ENCODE data around the gene ID3. TPM values are rescaled to one million over a fixed set of nuclear protein-coding genes. Genes with fewer than 3 reads are reported as not detected.

ID3 gene
- total RNA-seq, 1 experiment from 2014 or later: 39.6 TPM

DNA sequence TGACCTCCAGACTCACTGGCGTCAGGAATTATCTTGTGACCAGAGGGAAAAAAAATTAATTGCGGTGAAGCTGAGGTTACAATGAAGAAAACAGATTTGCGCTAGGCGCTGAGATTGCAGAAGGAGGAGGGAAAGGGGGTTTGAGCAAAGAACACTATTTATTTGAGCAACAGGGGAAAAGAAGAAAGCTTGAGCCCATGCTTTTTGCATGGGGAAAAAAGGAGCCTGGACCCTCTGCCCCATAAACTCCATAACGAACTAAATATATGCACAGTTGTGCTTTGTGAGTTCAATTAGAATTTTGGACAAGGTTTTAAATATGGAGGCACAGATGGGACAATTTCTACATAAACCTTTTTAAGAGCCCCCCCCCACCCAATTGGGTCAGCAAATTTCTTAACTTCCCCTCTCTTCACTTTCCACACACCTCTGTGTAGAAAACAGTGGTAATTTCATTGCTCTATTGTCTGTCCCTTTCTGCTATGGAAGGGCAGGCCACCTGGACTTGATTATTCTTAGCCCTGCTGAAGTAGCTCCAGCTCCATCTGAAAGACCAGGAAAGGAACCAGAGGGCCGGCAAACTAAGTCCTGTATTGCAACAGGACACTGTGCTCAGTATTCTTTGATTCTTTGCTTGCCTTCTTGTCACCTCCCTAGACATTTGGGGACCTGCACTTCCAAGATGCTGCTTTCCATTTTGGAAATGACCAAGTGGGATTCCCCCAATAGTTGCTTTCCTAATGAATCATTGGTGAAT, 862 bp upstream of the ID3 start:
- BruUV-seq (replicated peaks): TSS peak; percentile 86
- ATAC-seq (no peak), DNase-seq (ENCODE audit: low read depth, low spot score) (no peak)
- Histone ChIP-seq H3K27me3 (ENCODE audit: control insufficient read depth, insufficient read depth, low read length) (no peaks in the 10 kb centered on the region), H3K27ac (ENCODE audit: low read length) (peak overlapping the region; percentile 88), H3K4me3 (ENCODE audit: low read depth in 2 of 2, low read length in 2 of 2) (peak overlapping the region; percentile 94 to 98), H3K4me1 (ENCODE audit: control insufficient read depth, insufficient read depth, low read length) (peaks cover 74% of the 10 kb centered on the region), H3K9me3 (ENCODE audit: control insufficient read depth, insufficient read depth, low read depth, low read length) (no peaks in the 10 kb centered on the region), H3K36me3 (ENCODE audit: control insufficient read depth, insufficient read depth, low read length) (peaks cover 6% of the 10 kb centered on the region; the same call in 1 of the 2 replicates)
- POLR2A ChIA-PET: interaction anchor here (0.6 to 0.9 kb wide), 4 partner anchors 9 to 256 kb away, joined by 3 to 4 read pairs (median 3); no protein-coding TSS in a partner anchor
- TF ChIP-seq, protein P1, sequence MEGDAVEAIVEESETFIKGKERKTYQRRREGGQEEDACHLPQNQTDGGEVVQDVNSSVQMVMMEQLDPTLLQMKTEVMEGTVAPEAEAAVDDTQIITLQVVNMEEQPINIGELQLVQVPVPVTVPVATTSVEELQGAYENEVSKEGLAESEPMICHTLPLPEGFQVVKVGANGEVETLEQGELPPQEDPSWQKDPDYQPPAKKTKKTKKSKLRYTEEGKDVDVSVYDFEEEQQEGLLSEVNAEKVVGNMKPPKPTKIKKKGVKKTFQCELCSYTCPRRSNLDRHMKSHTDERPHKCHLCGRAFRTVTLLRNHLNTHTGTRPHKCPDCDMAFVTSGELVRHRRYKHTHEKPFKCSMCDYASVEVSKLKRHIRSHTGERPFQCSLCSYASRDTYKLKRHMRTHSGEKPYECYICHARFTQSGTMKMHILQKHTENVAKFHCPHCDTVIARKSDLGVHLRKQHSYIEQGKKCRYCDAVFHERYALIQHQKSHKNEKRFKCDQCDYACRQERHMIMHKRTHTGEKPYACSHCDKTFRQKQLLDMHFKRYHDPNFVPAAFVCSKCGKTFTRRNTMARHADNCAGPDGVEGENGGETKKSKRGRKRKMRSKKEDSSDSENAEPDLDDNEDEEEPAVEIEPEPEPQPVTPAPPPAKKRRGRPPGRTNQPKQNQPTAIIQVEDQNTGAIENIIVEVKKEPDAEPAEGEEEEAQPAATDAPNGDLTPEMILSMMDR (IDR thresholded peaks at IDR 0.05): no peak
- TF ChIP-seq SIN3A (IDR thresholded peaks at IDR 0.05; ENCODE audit: borderline replicate concordance, insufficient read depth, low read depth, low read length) (no peak), POLR2AphosphoS5 (IDR thresholded peaks at IDR 0.05; ENCODE audit: low read depth, low read length) (no peak), TCF7L2 (IDR thresholded peaks at IDR 0.05; ENCODE audit: low read depth, low read length) (no peak)
- TF ChIP-seq, protein P2, sequence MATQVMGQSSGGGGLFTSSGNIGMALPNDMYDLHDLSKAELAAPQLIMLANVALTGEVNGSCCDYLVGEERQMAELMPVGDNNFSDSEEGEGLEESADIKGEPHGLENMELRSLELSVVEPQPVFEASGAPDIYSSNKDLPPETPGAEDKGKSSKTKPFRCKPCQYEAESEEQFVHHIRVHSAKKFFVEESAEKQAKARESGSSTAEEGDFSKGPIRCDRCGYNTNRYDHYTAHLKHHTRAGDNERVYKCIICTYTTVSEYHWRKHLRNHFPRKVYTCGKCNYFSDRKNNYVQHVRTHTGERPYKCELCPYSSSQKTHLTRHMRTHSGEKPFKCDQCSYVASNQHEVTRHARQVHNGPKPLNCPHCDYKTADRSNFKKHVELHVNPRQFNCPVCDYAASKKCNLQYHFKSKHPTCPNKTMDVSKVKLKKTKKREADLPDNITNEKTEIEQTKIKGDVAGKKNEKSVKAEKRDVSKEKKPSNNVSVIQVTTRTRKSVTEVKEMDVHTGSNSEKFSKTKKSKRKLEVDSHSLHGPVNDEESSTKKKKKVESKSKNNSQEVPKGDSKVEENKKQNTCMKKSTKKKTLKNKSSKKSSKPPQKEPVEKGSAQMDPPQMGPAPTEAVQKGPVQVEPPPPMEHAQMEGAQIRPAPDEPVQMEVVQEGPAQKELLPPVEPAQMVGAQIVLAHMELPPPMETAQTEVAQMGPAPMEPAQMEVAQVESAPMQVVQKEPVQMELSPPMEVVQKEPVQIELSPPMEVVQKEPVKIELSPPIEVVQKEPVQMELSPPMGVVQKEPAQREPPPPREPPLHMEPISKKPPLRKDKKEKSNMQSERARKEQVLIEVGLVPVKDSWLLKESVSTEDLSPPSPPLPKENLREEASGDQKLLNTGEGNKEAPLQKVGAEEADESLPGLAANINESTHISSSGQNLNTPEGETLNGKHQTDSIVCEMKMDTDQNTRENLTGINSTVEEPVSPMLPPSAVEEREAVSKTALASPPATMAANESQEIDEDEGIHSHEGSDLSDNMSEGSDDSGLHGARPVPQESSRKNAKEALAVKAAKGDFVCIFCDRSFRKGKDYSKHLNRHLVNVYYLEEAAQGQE (IDR thresholded peaks at IDR 0.05; ENCODE audit: insufficient read depth in 1 of 2, low read depth in 2 of 2, low read length in 1 of 2): no peak
- intact Hi-C loops (cut with micrococcal nuclease; ENCODE audit: unreplicated experiment): no loop called here
- in situ Hi-C loops (cut with HindIII; ENCODE audit: low pct_unique_long_range_greater_than_20kb, low sequenced_read_pairs): no loop called here
- CTCF ChIA-PET: interaction anchor here (0.7 to 1.1 kb wide), 2 partner anchors 27 to 77 kb away, joined by 4 to 10 read pairs; no protein-coding TSS in a partner anchor

DNA sequence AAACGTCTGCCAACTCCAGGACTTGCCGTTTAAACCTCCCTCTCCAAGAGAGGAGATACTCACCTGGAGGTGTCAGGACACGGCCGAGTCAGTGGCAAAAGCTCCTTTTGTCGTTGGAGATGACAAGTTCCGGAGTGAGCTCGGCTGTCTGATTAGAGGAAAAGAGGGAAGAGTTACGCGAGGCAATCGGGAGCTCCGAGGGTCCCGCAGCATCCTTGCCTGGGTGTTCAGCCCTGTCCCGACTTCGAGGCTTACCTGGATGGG, 497 bp downstream of the ID3 start:
- ChIA-PET CTCF (no interaction called here), POLR2A (interaction anchor here (0.5 kb wide), 1 partner anchor 12 kb away, joined by 4 read pairs; no protein-coding TSS in a partner anchor)
- ATAC-seq: no peak
- Histone ChIP-seq H3K27ac (ENCODE audit: low read length) (peak overlapping the region; percentile 88), H3K4me1 (ENCODE audit: control insufficient read depth, insufficient read depth, low read length) (peaks cover 68% of the 10 kb centered on the region), H3K27me3 (ENCODE audit: control insufficient read depth, insufficient read depth, low read length) (no peaks in the 10 kb centered on the region), H3K9me3 (ENCODE audit: control insufficient read depth, insufficient read depth, low read depth, low read length) (no peaks in the 10 kb centered on the region), H3K36me3 (ENCODE audit: control insufficient read depth, insufficient read depth, low read length) (peaks cover 6% of the 10 kb centered on the region; the same call in 1 of the 2 replicates), H3K4me3 (ENCODE audit: low read depth in 2 of 2, low read length in 2 of 2) (peak overlapping the region; percentile 94 to 98)
- intact Hi-C loops (cut with micrococcal nuclease; ENCODE audit: unreplicated experiment): no loop called here
- no peak for TF ChIP-seq POLR2AphosphoS5 (IDR thresholded peaks at IDR 0.05; ENCODE audit: low read depth, low read length)
- TF ChIP-seq, protein P1 (IDR thresholded peaks at IDR 0.05): no peak
- TF ChIP-seq, protein P2 (IDR thresholded peaks at IDR 0.05; ENCODE audit: insufficient read depth in 1 of 2, low read depth in 2 of 2, low read length in 1 of 2): no peak
- TF ChIP-seq SIN3A (IDR thresholded peaks at IDR 0.05; ENCODE audit: borderline replicate concordance, insufficient read depth, low read depth, low read length): no peak; the same call in none of the 2 replicates
- TF ChIP-seq TCF7L2 (IDR thresholded peaks at IDR 0.05; ENCODE audit: low read depth, low read length): no peak
- in situ Hi-C loops (cut with HindIII; ENCODE audit: low pct_unique_long_range_greater_than_20kb, low sequenced_read_pairs): no loop called here
- DNase-seq (ENCODE audit: low read depth, low spot score): no peak
- BruUV-seq (replicated peaks): no TSS peak

Data from Panc1 (cell line).